Nephron (organoid): ENCODE data around the gene INO80B.

Experiments used
- H3K27ac Mint-ChIP-seq, 3 experiments: 2 replicates each; pipeline ENCODE4 v1.8.0; 2020; ENCODE audit warnings: mixed read lengths in 3 of 3, mild to moderate bottlenecking in 2 of 3, moderate library complexity in 1 of 3
- H3K27me3 Mint-ChIP-seq: 2 replicates; pipeline ENCODE4 v1.8.0; 2021; ENCODE audit warnings: low read depth, mild to moderate bottlenecking, moderate library complexity, mixed read lengths
- H3K36me3 Mint-ChIP-seq: 2 replicates; pipeline ENCODE4 v1.8.0; 2020; ENCODE audit warnings: low read depth, mixed read lengths
- H3K4me1 Mint-ChIP-seq: 2 replicates; pipeline ENCODE4 v1.8.0; 2020; ENCODE audit warnings: mixed read lengths
- H3K4me3 Mint-ChIP-seq, 3 experiments: 2 replicates each; pipeline ENCODE4 v1.8.0; 2020; ENCODE audit warnings: mild to moderate bottlenecking in 3 of 3, mixed read lengths in 3 of 3, moderate library complexity in 2 of 3
- H3K9me3 Mint-ChIP-seq: 2 replicates; pipeline ENCODE4 v1.8.0; 2020; ENCODE audit warnings: mixed read lengths
- TF ChIP-seq, protein P1 (sequence below), 3 experiments: fragments of 200-600 bp; sonication (generic); IDR thresholded peaks; one replicate each; pipeline ENCODE4 v1.5.0; 2021; ENCODE audit warnings: antibody characterized with exemption in 3 of 3; ENCODE audit not compliant: unreplicated experiment in 3 of 3

The INO80B gene

DNA sequence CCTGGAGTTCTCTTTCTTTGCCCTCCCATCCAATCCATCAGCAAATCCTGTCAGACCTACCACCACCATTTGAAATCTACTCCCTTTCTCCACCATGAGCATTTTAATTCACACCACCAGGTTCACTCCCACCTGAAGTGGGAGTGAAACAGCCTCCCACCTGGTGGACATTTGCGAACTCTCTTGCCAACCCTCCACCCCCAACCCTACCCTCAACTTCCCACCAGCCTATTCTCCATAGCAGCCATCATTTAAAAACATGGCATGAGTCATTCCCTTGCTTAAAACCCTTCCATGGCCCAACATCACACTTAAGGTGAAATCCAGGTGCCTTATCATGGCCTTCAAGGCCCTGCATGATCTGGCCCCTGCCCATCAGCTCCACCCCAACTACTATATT lies 16.6 kb upstream of the INO80B start:
- Mint-ChIP-seq H3K4me3 (peak overlapping the region; percentile 96 to 98 (median 98)), H3K27ac (peak overlapping the region; percentile 99 to 100 (median 99)), H3K9me3 (no peaks in the 10 kb centered on the region), H3K36me3 (peaks cover 29% of the 10 kb centered on the region), H3K4me1 (peaks cover 43% of the 10 kb centered on the region), H3K27me3 (peaks cover 7% of the 10 kb centered on the region)
- TF ChIP-seq, protein P1, sequence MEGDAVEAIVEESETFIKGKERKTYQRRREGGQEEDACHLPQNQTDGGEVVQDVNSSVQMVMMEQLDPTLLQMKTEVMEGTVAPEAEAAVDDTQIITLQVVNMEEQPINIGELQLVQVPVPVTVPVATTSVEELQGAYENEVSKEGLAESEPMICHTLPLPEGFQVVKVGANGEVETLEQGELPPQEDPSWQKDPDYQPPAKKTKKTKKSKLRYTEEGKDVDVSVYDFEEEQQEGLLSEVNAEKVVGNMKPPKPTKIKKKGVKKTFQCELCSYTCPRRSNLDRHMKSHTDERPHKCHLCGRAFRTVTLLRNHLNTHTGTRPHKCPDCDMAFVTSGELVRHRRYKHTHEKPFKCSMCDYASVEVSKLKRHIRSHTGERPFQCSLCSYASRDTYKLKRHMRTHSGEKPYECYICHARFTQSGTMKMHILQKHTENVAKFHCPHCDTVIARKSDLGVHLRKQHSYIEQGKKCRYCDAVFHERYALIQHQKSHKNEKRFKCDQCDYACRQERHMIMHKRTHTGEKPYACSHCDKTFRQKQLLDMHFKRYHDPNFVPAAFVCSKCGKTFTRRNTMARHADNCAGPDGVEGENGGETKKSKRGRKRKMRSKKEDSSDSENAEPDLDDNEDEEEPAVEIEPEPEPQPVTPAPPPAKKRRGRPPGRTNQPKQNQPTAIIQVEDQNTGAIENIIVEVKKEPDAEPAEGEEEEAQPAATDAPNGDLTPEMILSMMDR (IDR thresholded peaks at IDR 0.05; ENCODE audit: unreplicated experiment in 3 of 3) = no peak

DNA sequence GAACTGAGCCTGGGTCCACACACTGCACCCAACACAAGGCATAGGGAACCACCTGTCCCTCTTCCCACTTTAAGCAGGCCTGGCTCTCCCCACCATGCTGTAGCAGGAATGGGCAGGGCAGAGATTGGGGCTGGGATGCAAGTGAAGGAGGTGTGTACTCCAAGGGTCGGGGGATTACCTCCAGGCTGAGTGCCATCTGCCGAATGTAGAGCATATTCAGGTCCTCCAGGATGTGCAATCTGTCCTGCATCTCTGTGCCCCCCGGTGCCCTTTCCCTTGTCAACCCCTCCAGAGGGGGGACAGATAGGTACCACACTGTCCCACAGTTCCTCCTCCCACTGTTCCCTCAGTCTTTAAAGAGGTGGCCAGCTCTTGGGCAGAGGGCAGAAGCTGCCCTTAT lies 15.5 kb upstream of the INO80B start:
- TF ChIP-seq, protein P1 (IDR thresholded peaks at IDR 0.05; ENCODE audit: unreplicated experiment in 3 of 3) = no peak
- no peaks in the 10 kb centered on the region for H3K9me3 Mint-ChIP-seq
- H3K4me3 Mint-ChIP-seq = peak overlapping the region; percentile 96 to 98 (median 98)
- H3K27ac Mint-ChIP-seq = peak overlapping the region; percentile 99 to 100 (median 99)
- peaks cover 48% of the 10 kb centered on the region for H3K4me1 Mint-ChIP-seq
- peaks cover 7% of the 10 kb centered on the region for H3K27me3 Mint-ChIP-seq
- peaks cover 25% of the 10 kb centered on the region for H3K36me3 Mint-ChIP-seq

DNA sequence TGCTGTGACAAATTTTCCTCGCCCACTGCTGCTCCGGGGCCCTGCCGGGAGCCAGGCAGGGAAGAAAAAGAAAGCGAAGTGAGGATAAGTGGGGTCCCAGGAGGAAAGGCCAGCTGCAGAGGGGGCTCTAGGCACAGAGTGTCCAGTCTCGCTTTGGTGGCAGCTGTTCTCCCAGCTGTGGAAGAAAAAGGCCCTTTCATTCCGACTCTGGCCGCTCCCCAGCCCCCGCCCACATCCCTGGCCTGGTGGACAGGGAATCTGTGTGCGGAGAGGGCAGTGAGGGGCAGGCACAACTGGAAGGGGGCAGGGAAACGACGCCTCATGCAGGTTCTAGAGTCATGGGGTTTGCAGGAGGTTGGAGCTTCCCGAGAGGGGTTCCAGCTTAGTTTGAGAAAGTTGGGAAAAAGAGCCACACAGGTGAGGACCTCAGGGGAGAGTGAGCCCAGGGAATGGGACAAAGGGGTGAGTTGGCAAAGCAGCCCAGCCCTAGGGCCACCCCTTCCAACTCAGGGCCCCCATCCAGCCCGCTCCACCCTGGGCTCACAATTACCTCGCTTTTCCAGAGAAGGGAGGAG lies 15.0 kb upstream of the INO80B start:
- no peaks in the 10 kb centered on the region for H3K9me3 Mint-ChIP-seq
- peak overlapping the region; percentile 99 to 100 (median 99) for H3K27ac Mint-ChIP-seq
- peaks cover 25% of the 10 kb centered on the region for H3K36me3 Mint-ChIP-seq
- H3K4me3 Mint-ChIP-seq = peak overlapping the region; percentile 96 to 98 (median 98)
- TF ChIP-seq, protein P1 (IDR thresholded peaks at IDR 0.05; ENCODE audit: unreplicated experiment in 3 of 3) = no peak
- H3K4me1 Mint-ChIP-seq = peaks cover 52% of the 10 kb centered on the region
- H3K27me3 Mint-ChIP-seq = peaks cover 7% of the 10 kb centered on the region

DNA sequence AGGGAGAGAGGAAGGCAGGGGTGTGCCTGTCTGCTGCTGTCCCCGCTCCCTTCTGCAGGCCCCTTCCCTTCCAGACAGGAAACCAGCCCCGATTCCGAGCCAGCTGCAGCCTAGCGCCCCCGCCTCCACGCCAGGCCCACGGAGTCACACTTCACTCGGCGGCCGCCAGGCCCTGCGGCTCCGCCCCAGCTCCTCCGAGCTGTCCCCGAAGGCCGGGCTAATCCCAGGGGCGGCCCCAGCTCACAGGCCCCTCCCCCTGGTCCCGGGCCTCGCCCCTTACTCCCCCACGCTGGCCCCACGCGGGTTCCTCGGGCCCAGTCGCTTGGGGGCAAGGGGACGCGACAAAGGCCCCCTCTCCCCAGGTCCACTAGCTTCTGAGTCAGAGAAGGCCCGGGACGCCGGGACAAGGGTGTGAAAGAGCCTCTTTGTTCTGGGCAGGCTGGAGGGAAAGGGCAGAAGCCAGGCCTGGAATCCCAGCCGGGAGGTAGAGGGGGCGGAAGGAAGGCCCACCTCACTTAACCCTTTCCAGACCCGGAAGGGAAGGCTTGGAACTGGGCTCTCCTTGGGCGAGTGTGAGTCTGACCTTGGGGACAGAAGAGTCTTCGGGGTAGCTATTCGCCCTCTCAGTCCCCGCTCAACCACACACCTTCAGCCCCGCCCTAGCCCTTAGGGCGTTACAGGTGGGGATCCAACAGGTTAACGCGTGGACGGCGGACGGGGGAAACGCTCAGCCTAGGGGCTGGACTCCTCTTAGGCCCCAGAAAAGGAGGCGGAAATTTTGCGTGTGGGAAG lies 14.3 kb upstream of the INO80B start:
- peak overlapping the region; percentile 96 to 98 (median 98) for H3K4me3 Mint-ChIP-seq
- H3K9me3 Mint-ChIP-seq = no peaks in the 10 kb centered on the region
- peaks cover 22% of the 10 kb centered on the region for H3K36me3 Mint-ChIP-seq
- H3K27me3 Mint-ChIP-seq = peaks cover 7% of the 10 kb centered on the region
- TF ChIP-seq, protein P1 (IDR thresholded peaks at IDR 0.05; ENCODE audit: unreplicated experiment in 3 of 3) = peak; percentile 20 to 32 (median 27)
- peak overlapping the region; percentile 99 to 100 (median 99) for H3K27ac Mint-ChIP-seq
- H3K4me1 Mint-ChIP-seq = peaks cover 49% of the 10 kb centered on the region

DNA sequence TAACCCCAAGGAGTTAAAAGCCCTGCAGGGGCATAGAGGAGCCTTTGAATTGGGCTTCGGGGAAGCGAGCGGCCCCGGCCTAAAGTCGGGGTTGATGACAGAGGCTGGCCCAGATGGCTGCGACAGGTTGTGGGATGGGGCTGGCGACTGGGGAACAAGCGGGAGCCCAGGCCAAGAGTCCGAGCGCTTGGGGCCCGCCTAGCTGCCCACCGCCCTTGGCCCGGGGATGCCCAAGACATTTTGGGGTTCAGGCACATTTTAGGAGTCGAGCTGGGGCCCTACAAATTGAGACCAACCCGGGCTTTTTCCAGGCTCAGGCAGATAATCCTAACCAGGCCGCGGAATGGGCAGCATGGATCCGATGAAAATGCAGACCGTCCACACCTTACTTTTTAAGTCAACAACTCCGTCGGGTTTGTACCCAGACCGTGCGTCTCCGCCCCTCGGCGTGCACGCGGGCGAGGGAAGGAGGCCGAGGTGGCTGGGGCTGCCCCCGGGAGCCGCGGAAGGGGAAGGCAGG lies 13.7 kb upstream of the INO80B start:
- Mint-ChIP-seq H3K4me3 (peak overlapping the region; percentile 96 to 98 (median 98)), H3K36me3 (peaks cover 19% of the 10 kb centered on the region), H3K27ac (peak overlapping the region; percentile 99 to 100 (median 99)), H3K9me3 (no peaks in the 10 kb centered on the region), H3K27me3 (peaks cover 7% of the 10 kb centered on the region), H3K4me1 (peaks cover 45% of the 10 kb centered on the region)
- TF ChIP-seq, protein P1 (IDR thresholded peaks at IDR 0.05; ENCODE audit: unreplicated experiment in 3 of 3) = no peak
